ENCODE results near the gene KCNE2.
"Not testable (repeated sequence)": the region's sequence is repeated elsewhere in the genome, so short reads cannot be mapped to it uniquely, and the experiment has no call there.

GRCh38 chr21:34383138-34383537 lies 19.3 kb downstream of the KCNE2 start:
- not testable (repeated sequence) for TF ChIP-seq CTCF, POLR2A (IDR thresholded peaks at IDR 0.05)
